Endothelial cell of umbilical vein (primary cell): ENCODE measurements around the gene ZDHHC6. TPM values are rescaled to one million over a fixed set of nuclear protein-coding genes. Genes with fewer than 3 reads are reported as not detected.

Experiments
- BruUV-seq: library from RNA; stranded (reverse); fragments of 400-500 nt; replicated peaks from 2 replicates; lab custom pipeline; 2021; lab: Mats Ljungman, UMichigan
- CTCF ChIA-PET: fragments of 300-600, 350-600 bp; sonication (Branson Sonifier 250); formaldehyde crosslinking; loops from one replicate; lab custom pipeline; 2021; ENCODE audit warnings: antibody characterized with exemption, inconsistent platforms; lab: Charles Lee
- POLR2A ChIA-PET: fragments of 300-600, 350-600 bp; sonication (Branson Sonifier 250); formaldehyde crosslinking; loops from one replicate; lab custom pipeline; 2021; ENCODE audit warnings: antibody characterized with exemption, inconsistent platforms; lab: Charles Lee
- DNase-seq: peaks from one replicate; pipeline ENCODE4 v3.0.0-alpha.2; 2011; ENCODE audit warnings: low read depth, low spot score
- FAIRE-seq: peaks from 2 replicates; lab custom pipeline; 2011; peaks lifted over from hg19 to GRCh38; lab: Jason Lieb, UNC
- H2AFZ ChIP-seq: 2 replicates; pipeline ENCODE4 v1.6.0; 2012; ENCODE audit warnings: low read depth, low read length, control low read depth, inconsistent platforms
- H3K27ac ChIP-seq: 2 replicates; pipeline ENCODE4 v1.5.1; 2011; ENCODE audit warnings: low read depth, mild to moderate bottlenecking, control low read depth, low read length, moderate library complexity; ENCODE audit not compliant: insufficient read depth
- H3K27me3 ChIP-seq, 2 experiments: 2 replicates each; pipeline versions ENCODE4 v1.6.0 to v1.6.1; 2011; ENCODE audit warnings: low read length in 2 of 2, mixed read lengths in 1 of 2; ENCODE audit not compliant: control insufficient read depth in 2 of 2, insufficient read depth in 2 of 2
- H3K36me3 ChIP-seq, 2 experiments: 2 replicates in 1 of 2; 3 replicates in 1 of 2; pipeline ENCODE4 v1.5.1; 2011; ENCODE audit warnings: low read length in 2 of 2, mild to moderate bottlenecking in 1 of 2, moderate library complexity in 1 of 2; ENCODE audit not compliant: control insufficient read depth in 2 of 2, insufficient read depth in 2 of 2; ENCODE audit errors: extremely low read depth in 1 of 2
- H3K4me1 ChIP-seq: 3 replicates; pipeline ENCODE4 v1.5.1; 2011; ENCODE audit warnings: mild to moderate bottlenecking, low read length; ENCODE audit not compliant: control insufficient read depth, insufficient read depth; ENCODE audit errors: extremely low read depth
- H3K4me2 ChIP-seq: 2 replicates; pipeline ENCODE4 v1.6.1; 2011; ENCODE audit warnings: low read length, control low read depth, mixed read lengths; ENCODE audit not compliant: insufficient read depth
- H3K4me3 ChIP-seq, 3 experiments: fragments of 200-600 bp in 1 of 3; sonication (generic), shearing (Covaris generic) in 1 of 3; replicated peaks in 1 of 3; 2 replicates each; pipeline ENCODE4 v1.5.1; 2011 to 2016; ENCODE audit warnings: control low read depth in 3 of 3, low read length in 3 of 3, mild to moderate bottlenecking in 2 of 3, inconsistent platforms in 1 of 3, low read depth in 1 of 3, moderate library complexity in 1 of 3; ENCODE audit not compliant: insufficient read depth in 1 of 3
- H3K79me2 ChIP-seq: 2 replicates; pipeline ENCODE4 v1.6.0; 2012; ENCODE audit warnings: low read length, inconsistent platforms; ENCODE audit not compliant: control insufficient read depth, insufficient read depth
- H3K9ac ChIP-seq: replicated peaks from 2 replicates; pipeline ENCODE3; 2011; ENCODE audit warnings: low read length, control low read depth; ENCODE audit not compliant: insufficient read depth; ENCODE audit errors: extremely low read depth
- H3K9me1 ChIP-seq: replicated peaks from 3 replicates; pipeline ENCODE4 v1.6.0; 2011; ENCODE audit warnings: mild to moderate bottlenecking, low read length; ENCODE audit not compliant: control insufficient read depth, insufficient read depth; ENCODE audit errors: extremely low read depth
- H3K9me3 ChIP-seq: replicated peaks from 2 replicates; pipeline ENCODE4 v1.5.1; 2012; ENCODE audit warnings: low read length, inconsistent platforms; ENCODE audit not compliant: control insufficient read depth, insufficient read depth
- H4K20me1 ChIP-seq: replicated peaks from 2 replicates; pipeline ENCODE3; 2011; ENCODE audit warnings: mild to moderate bottlenecking, low read length; ENCODE audit not compliant: control insufficient read depth, insufficient read depth; ENCODE audit errors: extremely low read depth
- CTCF ChIP-seq, 2 donors: IDR thresholded peaks; 1 replicate in 1 of 2; 2 replicates in 1 of 2; pipeline ENCODE4 v1.5.1; 2011; ENCODE audit warnings: low read length in 2 of 2, mild to moderate bottlenecking in 2 of 2, moderate library complexity in 2 of 2, control low read depth in 1 of 2, inconsistent platforms in 1 of 2, low read depth in 1 of 2; ENCODE audit not compliant: insufficient read depth in 1 of 2; ENCODE audit errors: extremely low read depth in 1 of 2
- EZH2 ChIP-seq: IDR thresholded peaks from 2 replicates; pipeline ENCODE4 v1.6.1; 2012; ENCODE audit warnings: borderline replicate concordance, low read depth, mild to moderate bottlenecking, moderate library complexity, low read length, inconsistent platforms; ENCODE audit not compliant: severe bottlenecking
- FOS ChIP-seq: IDR thresholded peaks from 2 replicates; pipeline ENCODE4 v1.6.1; 2011; ENCODE audit warnings: mild to moderate bottlenecking, low read length, moderate library complexity, borderline replicate concordance; ENCODE audit not compliant: insufficient read depth
- GATA2 ChIP-seq: IDR thresholded peaks from 2 replicates; pipeline ENCODE4 v1.7.0; 2011; ENCODE audit warnings: low read depth, mild to moderate bottlenecking, moderate library complexity, mixed read lengths, low read length; ENCODE audit not compliant: insufficient read length, insufficient read depth
- JUN ChIP-seq: IDR thresholded peaks from 2 replicates; pipeline ENCODE4 v1.6.1; 2011; ENCODE audit warnings: borderline replicate concordance, low read depth; ENCODE audit not compliant: insufficient read length, insufficient read depth
- MYC ChIP-seq: IDR thresholded peaks from one replicate; pipeline ENCODE4 v1.6.1; 2011; ENCODE audit warnings: mild to moderate bottlenecking, low read depth, low read length
- POLR2A ChIP-seq: IDR thresholded peaks from 2 replicates; pipeline ENCODE4 v1.6.1; 2012; ENCODE audit warnings: low read depth, mild to moderate bottlenecking, control low read depth, low read length
- POLR2AphosphoS5 ChIP-seq: IDR thresholded peaks from 2 replicates; pipeline ENCODE4 v1.6.1; 2012; ENCODE audit warnings: low read depth, mild to moderate bottlenecking, control low read depth, low read length, moderate library complexity; ENCODE audit not compliant: insufficient read depth
- dilution Hi-C: fragments of 300-500 bp; cut with MboI; formaldehyde crosslinking; loops from one replicate; pipeline ENCODE4 v1.15.0; 2019; ENCODE audit warnings: low sequenced_read_pairs; ENCODE audit not compliant: extremely low pct_ligation_motif_present
- intact Hi-C: fragments of 100-400 bp; cut with micrococcal nuclease; formaldehyde crosslinking; loops from one replicate; pipeline ENCODE4 v1.10.0; 2022
- polyA plus RNA-seq, 4 experiments: library from polyadenylated mRNA; depleted of rRNA in 3 of 4; stranded (reverse) in 3 of 4; unstranded in 1 of 4; fragments of >200 nt; gene quantifications; 2 replicates each; pipeline versions ENCODE4 v1.2.1 to v1.2.3, GENCODE V29; 2011 to 2012; ENCODE audit warnings: missing spikeins in 1 of 4
- total RNA-seq: library from RNA; stranded (reverse); gene quantifications from 2 replicates; pipeline ENCODE4 v1.2.3, GENCODE V29; 2021
- TF ChIP-seq, protein P1 (sequence below): IDR thresholded peaks from 2 replicates; pipeline ENCODE4 v1.6.1; 2011; ENCODE audit not compliant: insufficient read depth, insufficient read length

The ZDHHC6 gene
- total and polyA plus RNA-seq, 2 donors (not counting 3 experiments of a cell fraction or from before 2014, with no cell fraction given) = 21.6 to 41.9 TPM

DNA sequence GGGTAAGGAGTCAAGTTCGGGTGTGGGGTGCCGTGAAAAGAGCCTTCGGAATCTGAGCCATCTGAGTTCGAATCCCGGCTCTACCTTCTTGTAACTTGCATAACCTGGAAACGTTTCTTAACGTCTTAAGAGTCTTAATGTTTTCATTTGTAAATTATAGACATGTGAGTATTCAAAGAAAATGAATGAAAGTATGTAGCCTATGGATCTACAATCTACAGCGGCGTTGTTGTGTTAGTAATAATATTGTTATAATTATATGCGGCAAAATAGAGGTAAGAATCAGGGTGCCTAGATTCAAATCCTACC, 860 bp upstream of the ZDHHC6 start:
- Histone ChIP-seq H3K4me2 (peak overlapping the region; percentile 83), H3K9ac (peak overlapping the region; percentile 92), H4K20me1 (no peaks in the 10 kb centered on the region), H3K4me3 (peak overlapping the region; percentile 89 to 98 (median 96)), H2AFZ (peak overlapping the region; percentile 95), H3K4me1 (peaks cover 18% of the 10 kb centered on the region), H3K27me3 (no peaks in the 10 kb centered on the region), H3K9me1 (no peaks in the 10 kb centered on the region), H3K36me3 (peaks cover 0 to 6% of the 10 kb centered on the region in 2 experiments), H3K9me3 (no peaks in the 10 kb centered on the region), H3K79me2 (peaks cover 53% of the 10 kb centered on the region), H3K27ac (peak overlapping the region; percentile 94)
- intact Hi-C loops = loop anchor here (5.0 to 10.0 kb wide), 2 partner anchors 290 to 937 kb away; no protein-coding TSS in a partner anchor
- dilution Hi-C loops = no loop called here
- ChIA-PET POLR2A (no interaction called here), CTCF (interaction anchor here (0.8 to 2.1 kb wide), 3 partner anchors 12 to 310 kb away, joined by 3 to 19 read pairs (median 15); no protein-coding TSS in a partner anchor)
- BruUV-seq = no TSS peak
- no peak for TF ChIP-seq GATA2
- TF ChIP-seq POLR2A = no peak
- TF ChIP-seq JUN = no peak
- TF ChIP-seq, protein P1, sequence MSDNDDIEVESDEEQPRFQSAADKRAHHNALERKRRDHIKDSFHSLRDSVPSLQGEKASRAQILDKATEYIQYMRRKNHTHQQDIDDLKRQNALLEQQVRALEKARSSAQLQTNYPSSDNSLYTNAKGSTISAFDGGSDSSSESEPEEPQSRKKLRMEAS = no peak
- no peak for TF ChIP-seq MYC
- no peak for TF ChIP-seq CTCF (IDR thresholded peaks at IDR 0.05; ENCODE audit: extremely low read depth in 1 of 2, insufficient read depth in 1 of 2, low read depth in 1 of 2, low read length in 2 of 2)
- TF ChIP-seq POLR2AphosphoS5 = no peak
- TF ChIP-seq EZH2 = no peak
- no peak for TF ChIP-seq FOS
- FAIRE-seq (no peak), DNase-seq (no peak)
